DND-41 (cell line): Measurements from ENCODE around the gene SCMH1.

Experiments used
- CTCF ChIP-seq: IDR thresholded peaks from 2 replicates; pipeline ENCODE4 v1.5.1; 2012; ENCODE audit warnings: borderline replicate concordance, low read length, moderate library complexity, mild to moderate bottlenecking; ENCODE audit not compliant: poor library complexity, severe bottlenecking; ENCODE audit errors: extremely low read depth
- EZH2 ChIP-seq: IDR thresholded peaks from 3 replicates; pipeline ENCODE4 v1.6.1; 2012; ENCODE audit warnings: borderline replicate concordance, low read depth, mild to moderate bottlenecking, moderate library complexity, low read length, inconsistent platforms; ENCODE audit not compliant: severe bottlenecking

- TF ChIP-seq CTCF = no peak
- TF ChIP-seq EZH2 = no peak
Observed at GRCh38 chr1:41109310-41110197, 132.6 kb downstream of the SCMH1 start.
